Endodermal cell (in vitro differentiated cells): ENCODE results near the gene CD200R1L. TPM values are rescaled to one million over a fixed set of nuclear protein-coding genes. Genes with fewer than 3 reads are reported as not detected.
A peak's percentile ranks its signal among the peaks of the same experiment; 100 is the strongest.

Experiments
- DNase-seq: peaks from one replicate; pipeline ENCODE4 v3.0.0-alpha.2; 2017
- H3K27ac ChIP-seq: 2 replicates; pipeline ENCODE4 v1.5.1; 2013; ENCODE audit warnings: mild to moderate bottlenecking, low read depth, low read length, moderate library complexity
- H3K27me3 ChIP-seq: 2 replicates; pipeline ENCODE4 v1.6.1; 2013; ENCODE audit warnings: mild to moderate bottlenecking, low read length, moderate library complexity; ENCODE audit not compliant: insufficient read depth, control insufficient read depth, poor library complexity, severe bottlenecking
- H3K36me3 ChIP-seq: 2 replicates; pipeline ENCODE4 v1.7.0; 2013; ENCODE audit warnings: mild to moderate bottlenecking, low read length, moderate library complexity; ENCODE audit not compliant: control insufficient read depth, insufficient read depth
- H3K4me1 ChIP-seq: one replicate; pipeline ENCODE4 v1.7.0; 2013; ENCODE audit warnings: low read length; ENCODE audit not compliant: control insufficient read depth, insufficient read depth
- H3K4me3 ChIP-seq: 2 replicates; pipeline ENCODE4 v1.5.1; 2013; ENCODE audit warnings: mild to moderate bottlenecking, low read length, moderate library complexity
- H3K9ac ChIP-seq: 2 replicates; pipeline ENCODE4 v1.6.1; 2013; ENCODE audit warnings: mild to moderate bottlenecking, low read length, moderate library complexity; ENCODE audit not compliant: poor library complexity, severe bottlenecking; ENCODE audit errors: extremely low read depth
- H3K9me3 ChIP-seq: 2 replicates; pipeline ENCODE4 v1.6.1; 2013; ENCODE audit warnings: mild to moderate bottlenecking, low read length, moderate library complexity; ENCODE audit not compliant: control insufficient read depth
- H3K27ac Mint-ChIP-seq: 2 replicates; pipeline ENCODE4 v1.8.0; 2020; ENCODE audit warnings: mixed read lengths
- H3K27me3 Mint-ChIP-seq: 2 replicates; pipeline ENCODE4 v1.8.0; 2021; ENCODE audit warnings: mild to moderate bottlenecking, mixed read lengths; ENCODE audit not compliant: insufficient read depth
- H3K36me3 Mint-ChIP-seq: 2 replicates; pipeline ENCODE4 v1.8.0; 2020; ENCODE audit warnings: low read depth, mixed read lengths
- H3K4me1 Mint-ChIP-seq: 2 replicates; pipeline ENCODE4 v1.8.0; 2020; ENCODE audit warnings: mixed read lengths
- H3K4me3 Mint-ChIP-seq: 2 replicates; pipeline ENCODE4 v1.8.0; 2020; ENCODE audit warnings: mild to moderate bottlenecking, moderate library complexity, mixed read lengths
- H3K9me3 Mint-ChIP-seq: 2 replicates; pipeline ENCODE4 v1.8.0; 2020; ENCODE audit warnings: mild to moderate bottlenecking, mixed read lengths
- WGBS, 2 experiments: methylation state at CpG; one replicate each; pipeline versions ENCODE4 v1.1.5 to v1.1.7; 2013; ENCODE audit warnings: missing lambda C conversion rate in 2 of 2, mixed read lengths in 1 of 2; ENCODE audit not compliant: insufficient coverage in 1 of 2, insufficient read length in 1 of 2; 5-methylcytosine and 5-hydroxymethylcytosine counted together
- total RNA-seq, 2 donors: library from RNA; stranded (reverse); fragmentation: NEBNext Ultra II Directional in 1 of 2; extraction: Animal tissue kit (Norgen Biotek cat#: 25700) in 1 of 2; gene quantifications; 2 replicates in 1 of 2; 3 replicates in 1 of 2; pipeline ENCODE4 v1.2.1, GENCODE V29; 2021
- TF ChIP-seq, protein P1 (sequence below): fragments of 200-600 bp; sonication (generic); conservative IDR thresholded peaks from 2 replicates; pipeline ENCODE4 v1.5.0; 2021; ENCODE audit warnings: antibody characterized with exemption, mild to moderate bottlenecking

CD200R1L gene
- total RNA-seq, 2 donors from 2014 or later: not detected

DNA sequence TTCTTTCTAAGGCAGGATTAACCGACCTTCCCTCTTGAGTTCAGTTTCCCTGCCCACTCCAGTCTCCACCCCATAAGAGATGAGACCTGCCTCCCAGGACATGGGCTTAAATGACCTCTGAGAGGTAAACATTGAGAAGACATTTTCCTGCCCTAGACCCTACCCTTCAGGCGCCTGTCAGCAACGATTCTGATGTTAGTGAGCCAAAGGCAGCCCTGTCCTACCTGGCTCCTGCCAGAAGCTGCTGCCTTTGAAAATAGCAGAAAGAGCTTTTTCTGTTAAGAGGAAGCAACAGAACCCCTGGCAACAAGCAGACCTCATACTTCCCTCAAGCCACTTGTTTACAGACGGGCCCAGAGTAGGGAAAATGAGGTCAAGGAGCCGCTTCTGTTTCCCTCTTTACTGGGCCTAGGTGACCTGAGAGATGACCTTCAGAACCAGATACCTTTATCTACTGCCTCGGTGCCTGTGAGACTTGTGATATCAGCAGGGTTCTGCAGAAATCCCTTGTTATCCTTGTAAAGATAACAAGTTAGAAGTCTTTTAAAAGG, 52.0 kb downstream of the CD200R1L start:
- Histone ChIP-seq H3K27me3 (no peaks in the 10 kb centered on the region), H3K9ac (no peak overlapping the region), H3K4me3 (peak overlapping the region; percentile 42), H3K9me3 (peaks cover 9% of the 10 kb centered on the region), H3K36me3 (no peaks in the 10 kb centered on the region), H3K27ac (no peak overlapping the region), H3K4me1 (peaks cover 9% of the 10 kb centered on the region)
- no peak overlapping the region for H3K4me3 Mint-ChIP-seq
- peaks cover 7% of the 10 kb centered on the region for H3K36me3 Mint-ChIP-seq
- H3K9me3 Mint-ChIP-seq: peaks cover 17% of the 10 kb centered on the region
- TF ChIP-seq, protein P1, sequence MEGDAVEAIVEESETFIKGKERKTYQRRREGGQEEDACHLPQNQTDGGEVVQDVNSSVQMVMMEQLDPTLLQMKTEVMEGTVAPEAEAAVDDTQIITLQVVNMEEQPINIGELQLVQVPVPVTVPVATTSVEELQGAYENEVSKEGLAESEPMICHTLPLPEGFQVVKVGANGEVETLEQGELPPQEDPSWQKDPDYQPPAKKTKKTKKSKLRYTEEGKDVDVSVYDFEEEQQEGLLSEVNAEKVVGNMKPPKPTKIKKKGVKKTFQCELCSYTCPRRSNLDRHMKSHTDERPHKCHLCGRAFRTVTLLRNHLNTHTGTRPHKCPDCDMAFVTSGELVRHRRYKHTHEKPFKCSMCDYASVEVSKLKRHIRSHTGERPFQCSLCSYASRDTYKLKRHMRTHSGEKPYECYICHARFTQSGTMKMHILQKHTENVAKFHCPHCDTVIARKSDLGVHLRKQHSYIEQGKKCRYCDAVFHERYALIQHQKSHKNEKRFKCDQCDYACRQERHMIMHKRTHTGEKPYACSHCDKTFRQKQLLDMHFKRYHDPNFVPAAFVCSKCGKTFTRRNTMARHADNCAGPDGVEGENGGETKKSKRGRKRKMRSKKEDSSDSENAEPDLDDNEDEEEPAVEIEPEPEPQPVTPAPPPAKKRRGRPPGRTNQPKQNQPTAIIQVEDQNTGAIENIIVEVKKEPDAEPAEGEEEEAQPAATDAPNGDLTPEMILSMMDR: no peak
- no peaks in the 10 kb centered on the region for H3K27me3 Mint-ChIP-seq
- peaks cover 41% of the 10 kb centered on the region for H3K4me1 Mint-ChIP-seq
- DNase-seq: peak; percentile 52
- 48 to 73% methylated on average over 4 to 6 of the region's 6 CpGs for WGBS, 2 experiments
- H3K27ac Mint-ChIP-seq: peak overlapping the region; percentile 81

DNA sequence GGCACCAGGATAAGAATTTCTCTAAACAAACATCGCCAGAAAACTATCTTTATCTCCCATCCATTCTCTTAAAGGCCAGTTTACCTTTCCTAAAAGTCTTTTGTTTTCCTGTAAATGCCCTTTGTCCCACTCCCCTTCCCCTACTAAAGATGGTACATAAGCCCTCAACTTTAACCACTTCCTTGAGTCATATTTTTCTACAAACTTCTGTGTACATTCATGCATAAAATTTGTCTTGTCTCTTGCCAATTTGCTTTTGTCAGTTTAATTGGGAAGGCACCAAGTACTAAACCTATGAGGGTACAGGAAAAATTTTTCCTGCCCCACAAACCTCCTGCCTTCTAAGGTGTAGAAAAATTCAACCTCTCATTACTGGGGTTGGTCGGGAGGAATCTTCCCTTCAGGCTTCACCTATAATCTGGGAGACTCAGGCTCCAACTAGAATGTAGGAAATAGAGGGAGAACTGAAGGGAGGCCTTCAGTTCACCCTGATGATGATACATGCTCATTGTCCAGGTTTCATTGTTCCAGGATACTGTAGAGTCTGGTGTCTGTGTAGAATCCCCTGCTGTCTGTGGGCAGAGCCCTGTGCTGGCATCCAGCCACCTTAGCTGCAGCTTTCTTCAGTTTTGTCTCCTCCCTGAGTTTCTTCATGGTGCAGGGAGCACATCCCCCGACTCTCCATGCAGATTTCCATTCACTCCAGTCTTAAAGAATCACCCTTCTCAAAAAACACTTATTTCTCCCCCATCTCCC, 53.2 kb downstream of the CD200R1L start:
- 77% methylated on average over 3 of the region's 3 CpGs; no CpG with 5 or more reads in 1 of the 2 experiments for WGBS, 2 experiments
- TF ChIP-seq, protein P1: no peak
- Histone ChIP-seq H3K4me3 (peak overlapping the region; percentile 67), H3K27me3 (no peaks in the 10 kb centered on the region), H3K27ac (no peak overlapping the region), H3K9ac (no peak overlapping the region), H3K36me3 (no peaks in the 10 kb centered on the region), H3K9me3 (peaks cover 13% of the 10 kb centered on the region), H3K4me1 (peaks cover 9% of the 10 kb centered on the region)
- Mint-ChIP-seq H3K4me1 (peaks cover 39% of the 10 kb centered on the region), H3K27me3 (no peaks in the 10 kb centered on the region), H3K4me3 (peak overlapping the region; percentile 31), H3K36me3 (peaks cover 7% of the 10 kb centered on the region), H3K9me3 (peaks cover 18% of the 10 kb centered on the region), H3K27ac (peak overlapping the region; percentile 81)
- no peak for DNase-seq

DNA sequence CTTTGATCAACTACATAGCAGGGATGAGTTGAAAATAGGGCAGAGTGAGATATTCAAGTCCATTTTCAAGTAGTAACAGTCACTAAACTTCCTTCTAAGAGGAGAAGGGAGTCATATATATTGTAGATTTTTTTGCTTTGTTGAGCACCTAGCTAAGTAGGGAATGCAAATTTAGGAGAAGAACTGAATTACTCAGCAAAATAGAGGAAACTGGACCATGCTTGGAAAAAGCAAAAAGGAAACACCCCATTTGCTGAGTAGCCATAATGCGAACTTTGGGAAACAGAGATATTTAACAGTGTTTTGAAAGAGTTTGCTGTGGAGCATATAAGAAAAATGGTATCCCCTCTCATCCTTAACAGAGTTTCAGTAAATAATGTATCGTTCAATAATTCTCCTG, 54.9 kb downstream of the CD200R1L start:
- Mint-ChIP-seq H3K9me3 (peaks cover 28% of the 10 kb centered on the region), H3K27ac (no peak overlapping the region), H3K4me1 (peaks cover 42% of the 10 kb centered on the region), H3K36me3 (peaks cover 17% of the 10 kb centered on the region), H3K27me3 (no peaks in the 10 kb centered on the region), H3K4me3 (no peak overlapping the region)
- peaks cover 9% of the 10 kb centered on the region for H3K4me1 ChIP-seq
- DNase-seq: no peak
- H3K9ac ChIP-seq: no peak overlapping the region
- no peaks in the 10 kb centered on the region for H3K27me3 ChIP-seq
- WGBS, 2 experiments: 94% methylated on average over 2 of the region's 2 CpGs; no CpG with 5 or more reads in 1 of the 2 experiments
- no peak overlapping the region for H3K27ac ChIP-seq
- no peak overlapping the region for H3K4me3 ChIP-seq
- no peaks in the 10 kb centered on the region for H3K36me3 ChIP-seq
- H3K9me3 ChIP-seq: peaks cover 23% of the 10 kb centered on the region
- TF ChIP-seq, protein P1: no peak
